HG02943 (cell line): ENCODE data around the gene NPEPL1.
"Not testable (repeated sequence)": the region's sequence is repeated elsewhere in the genome, so short reads cannot be mapped to it uniquely, and the experiment has no call there.

Source experiments
- ATAC-seq: cut with Tn5 transposase; IDR thresholded peaks from one replicate; pipeline ENCODE4 v1.9.1; 2021; ENCODE audit warnings: mild to moderate bottlenecking, low read depth, moderate library complexity; ENCODE audit not compliant: unreplicated experiment

NPEPL1 gene

DNA sequence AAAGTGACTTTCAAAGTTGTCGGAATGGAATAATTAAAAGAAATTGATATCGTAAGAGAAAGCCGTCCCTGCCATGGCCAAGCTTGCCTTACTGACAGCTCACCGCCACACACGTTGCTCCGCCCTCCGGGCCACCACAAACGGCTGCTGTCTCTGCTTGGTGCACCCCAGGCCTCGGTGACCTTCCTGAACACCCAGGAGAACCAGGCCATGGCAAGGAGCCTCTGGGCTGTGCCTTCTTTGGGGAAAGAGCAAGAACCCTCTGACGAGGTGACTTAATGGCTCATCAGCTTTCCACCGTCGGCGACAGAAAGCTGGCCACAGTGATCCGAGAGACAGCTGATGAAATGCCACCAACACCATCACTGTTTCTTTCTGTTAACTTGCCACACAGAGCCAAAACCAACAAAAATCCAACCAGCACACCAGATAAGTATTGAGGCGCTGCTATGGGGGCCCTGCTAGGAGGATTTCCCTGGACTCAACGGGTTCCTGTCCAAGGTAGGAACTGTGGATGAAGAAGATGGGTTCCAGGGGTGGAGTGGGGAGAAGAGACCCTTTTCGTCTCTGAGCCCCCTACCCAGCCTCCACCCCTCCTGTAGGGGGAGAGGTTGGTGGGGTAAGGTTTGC, 61.4 kb downstream of the NPEPL1 start:
- ATAC-seq, result no peak

DNA sequence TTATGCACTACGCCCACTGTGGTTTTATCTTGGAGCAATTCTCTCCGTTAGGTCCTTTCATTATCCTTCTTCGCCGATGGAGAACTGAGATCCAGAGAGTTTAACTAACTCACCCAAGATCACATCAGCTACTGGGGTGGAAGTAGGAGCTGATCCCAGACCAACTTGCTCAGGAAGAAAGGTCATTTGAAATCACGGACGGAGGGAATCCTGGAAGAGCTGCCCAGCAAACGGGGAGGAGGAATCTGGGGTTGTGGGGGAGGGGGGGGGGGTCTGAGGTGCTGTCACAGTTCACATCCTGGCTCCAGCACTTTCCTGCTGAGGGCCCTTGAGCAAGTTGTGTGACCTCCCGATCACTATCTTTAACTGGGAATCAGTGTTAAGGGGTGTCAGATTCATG, 62.0 kb downstream of the NPEPL1 start:
- ATAC-seq, result no peak

- no peak for ATAC-seq
Measured at GRCh38 chr20:58755062-58755697, 62.6 kb downstream of the NPEPL1 start.

GRCh38 chr20:58755766-58756449, 63.3 kb downstream of the NPEPL1 start:
- no peak for ATAC-seq

DNA sequence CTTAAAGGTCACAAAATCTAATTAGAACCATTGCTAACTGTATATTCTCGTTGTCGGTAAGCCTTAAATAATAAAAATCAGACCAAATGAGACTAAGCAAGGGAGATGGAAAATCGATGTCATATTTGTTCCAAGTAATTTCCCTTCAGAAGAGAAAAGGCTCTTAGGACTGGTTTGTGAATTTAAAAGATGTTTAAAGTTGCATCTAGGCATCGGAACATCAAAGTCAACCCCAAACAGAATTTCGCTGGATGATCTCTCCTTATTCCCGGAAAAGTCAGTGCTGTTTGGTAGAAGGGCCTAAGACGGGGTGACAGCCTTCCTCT, 63.8 kb downstream of the NPEPL1 start:
- ATAC-seq, result no peak

DNA sequence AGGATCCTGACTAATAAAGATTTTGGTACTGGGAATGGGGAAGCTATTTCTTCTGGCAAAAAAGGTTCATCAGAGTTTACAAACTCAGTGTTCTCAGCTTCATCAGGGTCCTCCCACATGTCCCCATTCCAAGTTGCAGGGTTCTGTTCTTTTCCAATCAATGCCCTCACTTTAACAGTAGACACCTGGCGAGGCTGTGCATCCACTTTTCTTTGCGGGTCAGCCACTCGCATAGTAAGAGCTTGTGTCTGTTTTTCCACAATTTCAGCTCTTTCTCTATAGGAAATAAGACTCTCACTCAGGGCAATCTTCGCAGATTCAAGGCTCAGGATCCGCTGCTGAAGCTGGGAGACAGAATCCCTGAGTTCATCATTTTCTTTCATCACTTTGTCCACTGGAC, 65.0 kb downstream of the NPEPL1 start:
- ATAC-seq, result not testable (repeated sequence)

DNA sequence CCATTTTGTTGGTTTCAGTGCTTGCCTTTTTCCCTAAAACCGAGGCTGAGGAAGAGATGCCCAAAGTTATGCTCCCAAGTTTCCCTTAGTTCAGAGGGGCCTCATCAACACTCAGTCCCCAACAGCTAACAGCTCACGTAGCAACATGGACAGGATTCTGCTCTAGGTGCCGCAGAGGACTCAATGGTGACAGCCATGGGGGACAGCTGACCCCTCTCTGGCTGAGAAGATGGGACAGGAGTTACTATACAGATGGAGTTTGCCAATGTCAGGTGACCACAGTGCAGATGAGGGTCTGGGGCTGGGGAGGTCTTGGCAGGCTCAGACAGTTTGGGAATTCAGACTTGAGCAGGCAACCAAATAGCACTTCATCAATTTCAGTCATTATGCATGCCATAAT, 67.3 kb downstream of the NPEPL1 start:
- ATAC-seq, result no peak

DNA sequence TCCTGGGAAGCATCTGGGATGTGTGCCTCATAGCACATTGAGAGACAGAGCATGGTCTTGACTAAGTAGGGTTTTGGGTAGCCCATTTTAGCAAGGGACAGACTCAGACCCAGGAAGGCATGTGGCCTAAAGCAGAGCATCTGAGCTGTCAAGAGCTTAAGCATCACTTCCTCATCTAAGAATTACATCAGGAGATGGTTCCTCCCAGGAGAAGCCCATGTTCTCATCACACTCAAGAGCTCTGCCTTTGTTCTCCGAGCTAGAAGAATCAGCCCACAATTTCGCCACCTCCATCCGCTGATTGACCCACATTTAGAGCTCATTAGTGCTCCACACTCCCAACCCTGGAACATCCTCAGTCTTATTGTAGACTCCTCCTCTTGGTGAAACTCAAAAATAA, 68.3 kb downstream of the NPEPL1 start:
- no peak for ATAC-seq

GRCh38 chr20:58762120-58762519, 69.5 kb downstream of the NPEPL1 start:
- no peak for ATAC-seq

- ATAC-seq, result no peak
Measured at GRCh38 chr20:58763076-58763475, 70.5 kb downstream of the NPEPL1 start.
